Activated CD8-positive, alpha-beta memory T cell treated with anti-CD3 and anti-CD28 coated beads for 48 hours (primary cell): ENCODE data around the gene ATAD1.
"Not testable (repeated sequence)": the region's sequence is repeated elsewhere in the genome, so short reads cannot be mapped to it uniquely, and the experiment has no call there.

Experiments
- DNase-seq, 3 experiments: peaks; one replicate each; pipeline ENCODE4 v3.0.0-alpha.2; 2020; ENCODE audit warnings: low read depth in 2 of 3, low spot score in 2 of 3

The ATAD1 gene

GRCh38 chr10:87804939-87805569, 13.0 kb downstream of the ATAD1 start:
- no peak for DNase-seq

DNA sequence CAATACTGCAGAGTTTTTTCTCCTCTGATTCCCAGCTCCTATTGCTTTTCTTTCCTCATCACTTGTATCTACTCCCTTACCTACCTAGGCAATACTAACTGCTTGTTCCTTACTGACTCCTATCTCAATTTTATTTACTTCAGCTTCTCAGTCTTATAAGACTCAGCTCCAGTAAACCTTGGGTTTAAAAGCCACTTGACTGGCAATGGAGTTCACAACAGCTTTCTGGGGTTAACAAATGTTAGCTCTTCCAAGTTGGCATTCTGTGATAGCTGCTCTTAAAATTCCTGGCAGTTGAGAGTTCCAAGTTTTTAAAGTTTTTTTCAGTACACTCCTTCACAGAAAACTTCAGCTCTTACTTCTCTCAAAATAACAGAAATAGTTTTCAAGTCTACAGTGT, 14.2 kb downstream of the ATAD1 start:
- no peak for DNase-seq

DNA sequence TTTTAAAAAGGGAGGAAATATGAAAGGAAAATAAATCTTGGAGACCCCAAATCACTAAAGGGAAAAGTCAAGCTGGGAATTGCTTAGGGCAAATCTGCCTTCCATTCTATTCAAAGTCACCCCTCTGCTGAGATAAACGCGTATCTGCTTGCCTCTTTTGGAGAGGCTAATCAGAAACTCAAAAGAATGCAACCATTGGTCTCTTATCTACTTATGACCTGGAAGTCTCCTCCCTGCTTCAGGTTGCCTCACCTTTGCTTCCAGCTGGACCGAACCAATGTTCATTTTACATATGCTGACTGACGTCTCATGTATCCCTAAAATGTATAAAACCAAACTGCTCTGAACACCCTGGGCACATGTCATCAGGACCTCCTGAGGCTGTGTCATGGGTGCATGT, 14.7 kb downstream of the ATAD1 start:
- DNase-seq = no peak

DNA sequence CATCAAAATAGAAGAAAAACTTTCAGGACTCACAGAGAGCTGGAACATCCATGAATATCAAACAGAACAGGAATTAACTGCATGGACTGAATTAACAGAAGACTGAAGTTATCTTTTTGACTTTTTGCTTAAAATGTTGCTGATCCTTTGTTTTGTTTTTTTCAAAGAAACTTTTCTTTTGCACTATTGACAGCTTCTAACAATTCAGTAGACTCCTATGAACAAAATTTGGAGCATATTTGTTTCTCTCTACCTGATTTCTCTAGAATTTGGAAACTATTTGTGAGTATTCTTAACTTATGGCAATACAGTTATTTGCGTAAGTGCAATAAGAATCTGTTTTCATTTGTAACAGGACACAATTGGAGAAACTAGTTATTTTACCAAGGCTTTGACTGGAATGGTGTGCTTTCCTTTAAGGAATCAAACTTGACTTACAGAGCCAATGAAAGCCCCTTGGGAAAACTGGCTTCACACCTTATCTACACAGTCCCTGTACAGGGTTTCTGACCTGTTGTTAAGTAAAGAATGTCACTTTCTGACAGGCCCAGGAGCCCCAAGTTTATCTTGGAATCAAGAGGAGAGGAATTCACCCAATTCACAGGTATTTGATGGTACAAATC, 16.1 kb downstream of the ATAD1 start:
- not testable (repeated sequence) for DNase-seq

DNA sequence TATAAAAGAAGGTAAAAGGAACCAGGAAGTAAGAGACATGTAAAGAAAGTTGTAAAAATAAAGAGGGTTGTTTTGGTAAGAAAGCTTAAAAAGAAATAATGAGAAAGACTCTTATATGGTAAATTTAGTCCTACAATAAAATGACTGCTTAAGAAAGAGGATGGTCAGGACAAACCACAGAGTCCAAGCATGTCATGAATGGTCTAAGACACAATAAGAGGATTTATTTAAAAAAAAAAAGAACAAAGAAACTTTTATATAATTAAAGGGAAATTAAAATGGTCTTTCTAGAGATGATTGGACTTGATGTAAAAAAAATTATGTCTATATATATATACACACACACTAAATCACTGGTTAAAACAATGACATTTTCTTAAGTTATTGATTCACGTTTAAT, 18.2 kb downstream of the ATAD1 start:
- DNase-seq = no peak

DNA sequence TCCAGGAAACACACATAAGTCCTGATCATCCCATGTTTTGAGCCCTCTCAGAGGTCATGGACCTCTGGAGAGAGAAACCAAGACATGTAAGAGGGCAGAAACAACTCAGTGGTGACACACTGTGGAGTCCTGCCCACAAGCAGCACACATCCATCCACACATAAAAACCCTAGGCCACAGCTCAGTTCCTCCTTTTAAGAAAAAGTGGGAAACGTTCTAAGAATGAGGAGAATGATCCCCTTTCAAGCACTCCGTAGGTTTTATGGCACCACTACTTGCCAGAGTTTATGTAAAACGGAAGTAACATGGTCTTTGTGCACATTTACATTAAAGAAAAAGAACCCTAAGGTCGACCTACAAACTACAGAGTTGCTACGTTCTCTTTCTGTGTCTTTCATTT, 19.9 kb downstream of the ATAD1 start:
- DNase-seq = no peak

- DNase-seq = no peak
Observed at GRCh38 chr10:87794285-87794684, 23.7 kb downstream of the ATAD1 start.

DNA sequence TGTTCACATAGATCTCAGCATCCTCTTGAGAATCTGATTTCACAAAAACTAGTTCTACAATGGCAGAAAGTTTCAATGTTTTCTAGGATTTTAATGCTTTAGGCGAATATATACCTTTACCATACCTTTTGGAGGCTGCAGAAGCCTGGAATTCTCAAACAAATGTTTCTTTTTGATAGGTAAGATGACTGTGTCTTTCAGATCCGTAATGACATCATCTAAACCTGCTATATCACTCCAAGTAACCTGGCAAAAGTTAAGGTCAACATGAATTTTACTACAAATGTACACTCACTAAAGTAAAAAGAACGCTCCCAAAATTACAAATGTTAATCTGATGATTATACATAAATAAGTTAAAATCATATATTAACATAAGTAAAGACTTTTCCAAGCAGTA, 27.8 kb downstream of the ATAD1 start:
- no peak for DNase-seq

DNA sequence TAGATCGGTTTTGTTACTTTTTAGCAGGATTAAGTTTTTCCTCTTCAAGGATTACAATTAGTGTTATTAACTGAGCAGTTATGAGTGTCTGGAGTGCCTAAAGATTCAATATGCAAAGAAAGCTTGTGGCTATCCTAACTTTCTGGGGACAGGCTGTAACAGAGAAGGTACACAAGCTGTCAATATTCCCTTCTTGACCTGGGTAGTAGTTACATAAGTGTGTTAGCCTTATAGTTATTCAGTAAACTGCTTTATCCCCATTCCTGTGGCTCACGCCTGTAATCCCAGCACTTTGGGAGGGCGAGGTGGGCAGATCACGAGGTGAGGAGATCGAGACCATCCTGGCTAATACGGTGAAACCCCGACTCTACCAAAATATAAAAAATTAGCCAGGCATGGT, 31.6 kb downstream of the ATAD1 start:
- no peak for DNase-seq

GRCh38 chr10:87782721-87783120, 35.3 kb downstream of the ATAD1 start:
- no peak for DNase-seq

- DNase-seq = no peak
Observed at GRCh38 chr10:87781545-87781944, 36.5 kb downstream of the ATAD1 start.

DNA sequence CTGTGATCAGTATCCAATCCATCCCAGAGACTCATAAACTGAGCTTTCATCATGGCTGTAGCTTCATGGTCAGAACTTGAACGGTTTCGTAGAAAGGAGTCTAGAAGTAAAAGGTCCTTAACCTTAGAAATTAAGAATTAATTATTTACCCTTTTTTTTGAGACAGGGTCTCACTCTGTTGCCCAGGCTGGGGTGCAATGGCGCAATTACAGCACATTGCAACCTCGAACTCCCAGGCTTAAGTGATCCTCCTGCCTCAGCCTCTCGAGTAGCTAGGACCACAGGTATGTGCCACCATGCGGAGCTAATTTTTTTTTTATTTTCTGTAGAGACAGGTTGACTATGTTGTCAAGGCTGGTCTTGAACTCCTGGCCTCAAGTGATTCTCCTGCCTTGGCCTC, 41.7 kb downstream of the ATAD1 start:
- DNase-seq = no peak

DNA sequence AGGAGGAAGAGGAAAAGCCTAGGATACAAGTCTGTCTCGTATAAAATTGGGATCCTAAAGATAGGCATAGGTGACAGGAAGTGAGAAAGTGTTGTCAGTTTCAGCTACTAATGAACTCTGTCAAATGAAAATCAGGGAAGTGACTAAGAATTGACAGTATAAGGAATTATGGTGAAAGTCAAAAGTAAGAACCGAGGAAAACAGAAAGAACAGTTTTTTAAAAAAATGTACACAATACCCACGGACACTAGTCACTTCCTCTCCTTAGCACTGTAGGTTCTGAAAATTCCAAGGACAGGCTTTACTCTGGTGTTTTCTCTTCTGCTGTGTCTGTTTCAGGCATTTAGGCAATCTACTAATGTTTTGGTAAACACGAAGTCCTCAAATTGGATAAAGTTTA, 42.3 kb downstream of the ATAD1 start:
- DNase-seq = no peak

GRCh38 chr10:87771871-87772500, 46.0 kb downstream of the ATAD1 start:
- no peak for DNase-seq

DNA sequence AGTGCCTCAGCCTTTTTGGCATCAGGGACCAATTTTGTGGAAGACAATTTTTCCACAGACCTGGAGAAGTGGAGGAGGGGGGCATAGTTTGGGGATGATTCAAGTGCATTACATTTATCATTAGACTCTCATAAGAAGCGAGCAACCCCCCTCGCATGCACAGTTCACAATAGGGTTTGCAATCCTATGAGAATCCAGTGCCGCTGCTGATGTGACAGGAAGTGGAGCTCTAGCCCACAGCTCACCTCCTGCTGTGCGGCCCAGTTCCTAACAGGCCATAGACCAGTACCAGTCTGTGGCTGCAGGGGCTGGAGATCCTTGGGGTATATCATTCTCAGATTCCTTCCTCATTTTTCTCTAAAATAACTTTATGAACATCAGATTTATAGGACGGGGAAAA, 50.8 kb downstream of the ATAD1 start:
- DNase-seq = no peak

- DNase-seq = no peak
Observed at GRCh38 chr10:87765666-87766376, 52.2 kb downstream of the ATAD1 start.

- no peak for DNase-seq
Observed at GRCh38 chr10:87764072-87764934, 53.7 kb downstream of the ATAD1 start.

GRCh38 chr10:87763086-87763861, 54.8 kb downstream of the ATAD1 start:
- no peak for DNase-seq

GRCh38 chr10:87761892-87762291, 56.1 kb downstream of the ATAD1 start:
- peak in 1 of 3 experiments; percentile 9 for DNase-seq

DNA sequence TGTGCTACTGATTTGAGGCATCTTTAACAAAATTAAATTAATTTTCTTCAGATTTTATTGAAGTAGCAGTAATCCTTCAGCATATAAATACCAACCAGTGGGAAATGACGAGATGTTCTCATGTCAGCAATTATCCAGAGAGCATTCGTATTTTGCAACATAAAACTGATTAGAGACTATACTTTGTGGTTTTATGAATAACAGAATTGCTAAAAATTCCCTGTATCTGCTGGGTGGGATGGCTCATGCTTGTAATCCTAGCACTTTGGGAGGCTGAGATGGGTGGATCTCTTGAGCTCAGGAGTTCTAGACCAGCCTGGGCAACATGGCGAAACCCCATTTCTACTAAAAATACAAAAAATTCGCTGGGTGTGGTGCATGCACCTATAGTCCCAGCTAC, 56.9 kb downstream of the ATAD1 start:
- DNase-seq = no peak
